GM12801 (cell line): ENCODE measurements around the gene SARS2.

Experiments
- TF ChIP-seq, protein P1 (sequence below): IDR thresholded peaks from one replicate; pipeline ENCODE4 v1.5.1; 2011; ENCODE audit warnings: control low read depth; ENCODE audit not compliant: insufficient read length; ENCODE audit errors: extremely low read depth

SARS2 gene

DNA sequence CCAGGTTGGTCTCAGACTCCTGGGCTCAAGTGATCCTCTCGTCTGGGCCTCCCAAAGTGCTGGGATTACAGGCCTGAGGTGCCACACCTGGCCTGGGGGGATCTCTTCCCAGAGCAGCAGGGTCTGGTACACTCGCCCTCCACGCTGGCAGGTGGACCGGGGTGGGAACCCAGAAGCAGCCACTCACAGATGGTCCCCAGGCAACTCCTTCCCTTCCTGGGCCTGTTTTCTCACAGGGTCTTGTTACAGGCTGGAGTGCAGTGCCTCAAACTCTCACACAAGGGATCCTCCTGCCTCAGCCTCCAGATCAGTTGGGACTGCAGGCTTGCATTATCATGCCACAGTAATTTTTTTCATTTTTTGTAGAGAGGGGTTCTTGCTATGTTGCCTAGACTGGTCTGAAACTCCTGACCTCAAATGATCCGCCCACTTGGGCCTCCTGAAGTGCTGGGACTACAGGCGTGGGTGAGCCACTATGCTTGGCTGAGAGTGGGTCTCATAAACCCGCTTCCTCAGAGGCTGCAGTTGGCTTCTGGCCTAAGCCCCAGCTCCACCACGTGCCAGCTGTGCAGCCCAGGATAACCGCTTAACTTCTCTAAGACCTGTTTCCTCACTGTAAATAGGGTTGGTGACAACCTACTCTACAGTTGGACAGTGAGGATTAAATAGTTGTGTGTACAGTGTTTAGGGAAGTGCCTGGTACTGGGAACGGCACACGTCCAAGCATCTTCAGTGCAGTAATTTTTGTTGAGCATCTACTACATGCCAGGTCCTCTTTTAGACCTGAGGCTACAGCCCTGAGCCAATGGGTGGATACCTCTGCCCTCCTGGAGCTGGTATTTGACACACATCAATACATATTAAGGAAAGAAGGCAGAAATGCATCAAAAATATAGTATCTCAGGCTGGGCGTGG, 17.7 kb downstream of the SARS2 start:
- TF ChIP-seq, protein P1, sequence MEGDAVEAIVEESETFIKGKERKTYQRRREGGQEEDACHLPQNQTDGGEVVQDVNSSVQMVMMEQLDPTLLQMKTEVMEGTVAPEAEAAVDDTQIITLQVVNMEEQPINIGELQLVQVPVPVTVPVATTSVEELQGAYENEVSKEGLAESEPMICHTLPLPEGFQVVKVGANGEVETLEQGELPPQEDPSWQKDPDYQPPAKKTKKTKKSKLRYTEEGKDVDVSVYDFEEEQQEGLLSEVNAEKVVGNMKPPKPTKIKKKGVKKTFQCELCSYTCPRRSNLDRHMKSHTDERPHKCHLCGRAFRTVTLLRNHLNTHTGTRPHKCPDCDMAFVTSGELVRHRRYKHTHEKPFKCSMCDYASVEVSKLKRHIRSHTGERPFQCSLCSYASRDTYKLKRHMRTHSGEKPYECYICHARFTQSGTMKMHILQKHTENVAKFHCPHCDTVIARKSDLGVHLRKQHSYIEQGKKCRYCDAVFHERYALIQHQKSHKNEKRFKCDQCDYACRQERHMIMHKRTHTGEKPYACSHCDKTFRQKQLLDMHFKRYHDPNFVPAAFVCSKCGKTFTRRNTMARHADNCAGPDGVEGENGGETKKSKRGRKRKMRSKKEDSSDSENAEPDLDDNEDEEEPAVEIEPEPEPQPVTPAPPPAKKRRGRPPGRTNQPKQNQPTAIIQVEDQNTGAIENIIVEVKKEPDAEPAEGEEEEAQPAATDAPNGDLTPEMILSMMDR: no peak

DNA sequence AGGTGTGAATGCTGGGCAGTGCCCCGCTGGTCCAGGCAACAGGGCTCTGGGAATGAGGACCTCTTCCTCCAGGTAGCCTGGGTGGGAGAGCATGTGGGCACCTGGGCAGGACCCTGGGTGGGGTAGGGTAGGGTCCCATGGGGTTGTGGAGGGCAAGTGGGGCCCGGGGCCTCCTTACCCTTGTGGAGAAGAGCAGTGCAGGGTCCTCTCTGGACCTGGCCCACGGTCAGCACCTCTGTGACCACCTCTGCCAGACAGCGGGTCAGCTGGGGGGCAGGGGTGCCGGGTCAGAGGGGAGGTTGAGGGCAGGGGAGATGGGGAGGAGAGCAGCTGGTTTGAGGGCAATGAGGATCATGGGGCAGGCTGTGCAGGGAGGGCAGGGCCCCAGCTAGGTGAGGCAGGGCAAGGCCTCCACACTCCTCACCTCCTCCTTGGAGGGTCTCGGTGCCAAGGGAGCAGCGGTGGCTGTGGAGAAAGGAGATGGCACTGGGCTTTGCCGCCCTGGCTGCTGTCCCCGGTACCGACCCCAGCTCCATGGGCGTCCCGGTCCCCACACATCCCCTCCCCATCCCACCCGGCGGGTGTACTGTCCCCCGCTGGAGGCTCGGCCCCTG, 19.1 kb downstream of the SARS2 start:
- TF ChIP-seq, protein P1: no peak

DNA sequence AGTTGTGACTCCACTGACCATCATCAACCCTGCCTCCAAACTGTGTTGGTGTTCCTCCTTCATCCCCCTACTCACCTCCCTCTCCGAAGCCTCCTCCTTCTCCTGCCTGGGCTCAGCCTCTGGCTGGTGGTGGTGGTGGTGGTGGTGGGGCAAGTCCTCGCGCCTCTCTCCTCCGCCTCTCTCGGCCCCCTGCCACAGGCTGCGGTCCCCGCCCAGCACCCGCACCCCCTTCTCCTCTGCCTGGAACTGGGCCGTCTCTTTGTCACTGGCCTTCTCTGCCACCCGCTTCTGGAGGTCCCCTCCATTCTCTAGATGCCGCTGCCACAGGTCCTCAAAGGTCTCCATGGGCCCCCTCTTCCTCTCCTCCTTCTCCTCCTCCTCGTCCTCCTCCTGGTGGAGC, 20.1 kb downstream of the SARS2 start:
- TF ChIP-seq, protein P1: no peak

DNA sequence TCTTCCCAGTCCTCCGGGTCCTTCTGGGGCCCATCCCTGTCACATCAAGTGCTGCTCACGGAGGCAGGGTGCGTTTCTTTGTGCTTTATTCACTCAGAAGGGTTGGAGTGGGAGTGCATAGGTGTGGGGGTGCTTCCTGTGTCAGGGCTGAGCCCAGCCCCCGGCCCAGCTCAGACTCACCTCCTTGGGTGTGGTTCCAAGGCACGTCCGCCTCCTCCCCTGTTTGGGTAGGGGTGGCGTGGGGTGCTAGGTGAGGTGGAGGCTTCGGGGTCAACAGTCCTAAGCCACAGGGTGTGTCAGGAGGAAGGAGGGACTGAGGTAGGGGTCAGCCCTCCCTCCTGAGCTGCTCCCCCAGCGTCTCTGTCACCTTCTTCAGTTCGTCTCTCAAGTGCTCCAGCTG, 21.7 kb downstream of the SARS2 start:
- TF ChIP-seq, protein P1: no peak

DNA sequence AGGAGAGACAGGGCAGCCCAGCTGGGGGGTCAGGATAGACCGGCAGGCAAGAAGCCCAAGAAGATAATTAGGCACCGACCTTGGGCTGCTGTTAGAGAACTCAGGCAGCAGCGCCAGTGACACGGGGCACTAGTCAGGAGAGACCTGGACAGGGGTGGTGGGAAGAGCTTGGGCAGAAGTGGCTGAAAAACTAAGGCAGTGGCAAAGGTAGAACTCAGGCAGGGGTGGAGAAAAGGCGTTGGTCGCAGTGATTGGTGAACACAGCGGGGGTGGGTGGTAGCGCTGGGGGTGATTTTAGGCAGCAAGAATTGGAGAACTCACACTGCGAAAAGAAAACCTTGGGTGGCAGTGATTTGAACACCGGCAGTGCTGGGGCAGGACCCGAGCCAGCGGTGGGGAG, 22.9 kb downstream of the SARS2 start:
- TF ChIP-seq, protein P1: no peak

DNA sequence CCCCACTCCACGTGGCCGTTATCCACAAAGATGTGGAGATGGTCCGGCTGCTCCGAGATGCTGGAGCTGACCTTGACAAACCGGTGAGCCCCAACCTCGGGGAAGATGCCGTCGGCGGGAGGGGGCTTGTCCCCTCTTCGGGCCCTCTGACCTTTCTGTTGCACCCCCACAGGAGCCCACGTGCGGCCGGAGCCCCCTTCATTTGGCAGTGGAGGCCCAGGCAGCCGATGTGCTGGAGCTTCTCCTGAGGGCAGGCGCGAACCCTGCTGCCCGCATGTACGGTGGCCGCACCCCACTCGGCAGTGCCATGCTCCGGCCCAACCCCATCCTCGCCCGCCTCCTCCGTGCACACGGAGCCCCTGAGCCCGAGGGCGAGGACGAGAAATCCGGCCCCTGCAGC, 23.3 kb downstream of the SARS2 start:
- TF ChIP-seq, protein P1: no peak

DNA sequence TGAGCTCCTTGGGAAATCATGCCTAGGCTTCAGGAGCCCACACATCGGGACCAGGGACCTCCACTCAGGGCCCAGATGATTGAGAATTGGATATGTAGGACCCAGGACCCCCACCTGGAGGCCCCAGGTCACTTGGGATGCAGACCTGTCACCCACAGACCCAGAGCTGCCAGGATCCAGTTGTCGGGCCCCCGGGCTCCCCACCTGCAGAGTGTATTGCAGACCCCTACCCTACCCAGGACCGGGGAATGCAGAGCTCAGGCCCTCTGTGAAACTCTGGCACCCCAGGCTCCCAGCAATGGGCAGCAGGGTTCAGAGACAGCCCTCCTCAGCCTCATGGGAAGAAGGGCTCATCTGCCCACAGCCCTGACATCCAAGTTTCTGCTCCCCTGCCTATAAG, 24.9 kb downstream of the SARS2 start:
- TF ChIP-seq, protein P1: no peak
